OCI-LY7 (cell line): ENCODE results near the gene NUDT7. TPM values are rescaled to one million over a fixed set of nuclear protein-coding genes. Genes with fewer than 3 reads are reported as not detected.

Experiments used
- Bru-seq: library from RNA; stranded (reverse); fragments of 400-500 nt; gene quantifications from one replicate; lab custom pipeline; 2021; lab: Mats Ljungman, UMichigan
- BruChase-seq, 2 experiments: library from RNA; stranded (reverse); fragments of 400-500 nt; gene quantifications; one replicate each; lab custom pipeline; 2021; lab: Mats Ljungman, UMichigan
- BruUV-seq: library from RNA; stranded (reverse); fragments of 400-500 nt; replicated peaks from 2 replicates; lab custom pipeline; 2021; lab: Mats Ljungman, UMichigan
- CTCF ChIA-PET: fragments of 300-600 bp; sonication (Branson Sonifier 250); formaldehyde crosslinking; loops from one replicate; lab custom pipeline; 2022; ENCODE audit warnings: antibody characterized with exemption; ENCODE audit not compliant: unreplicated experiment; lab: Charles Lee
- POLR2A ChIA-PET: fragments of 300-600 bp; sonication (Branson Sonifier 250); formaldehyde crosslinking; loops from one replicate; lab custom pipeline; 2022; ENCODE audit warnings: antibody characterized with exemption; lab: Charles Lee
- DNase-seq: peaks from one replicate; pipeline ENCODE4 v3.0.0-alpha.2; 2015; ENCODE audit warnings: low spot score
- H2AFZ ChIP-seq: fragments of 200-600 bp; sonication (generic), shearing (Covaris generic); 2 replicates; pipeline ENCODE4 v1.6.1; 2014; ENCODE audit warnings: mild to moderate bottlenecking, antibody characterized with exemption, low read length, moderate library complexity
- H3K27ac ChIP-seq: fragments of 200-600 bp; sonication (generic); 2 replicates; pipeline ENCODE4 v1.5.1; 2014; ENCODE audit warnings: mixed run types, low read depth, mild to moderate bottlenecking, moderate library complexity, low read length, inconsistent platforms; ENCODE audit not compliant: poor library complexity, severe bottlenecking
- H3K36me3 ChIP-seq: fragments of 200-600 bp; sonication (generic); 2 replicates; pipeline ENCODE4 v1.6.1; 2014; ENCODE audit warnings: mild to moderate bottlenecking, antibody characterized with exemption, low read length, moderate library complexity, mixed read lengths; ENCODE audit not compliant: insufficient read depth
- H3K4me1 ChIP-seq: fragments of 200-600 bp; sonication (generic); 2 replicates; pipeline ENCODE4 v1.5.1; 2014; ENCODE audit warnings: mild to moderate bottlenecking, low read length; ENCODE audit not compliant: insufficient read depth, poor library complexity, severe bottlenecking
- H3K4me2 ChIP-seq: fragments of 200-600 bp; sonication (generic); 2 replicates; pipeline ENCODE4 v1.6.1; 2014; ENCODE audit warnings: mild to moderate bottlenecking, low read length
- H3K4me3 ChIP-seq: fragments of 200-600 bp; sonication (generic); 2 replicates; pipeline ENCODE4 v1.5.1; 2014; ENCODE audit warnings: mild to moderate bottlenecking, low read depth, low read length; ENCODE audit not compliant: poor library complexity, severe bottlenecking
- H3K79me2 ChIP-seq: fragments of 200-600 bp; sonication (generic); 2 replicates; pipeline ENCODE4 v1.6.1; 2016; ENCODE audit warnings: low read depth, mild to moderate bottlenecking, low read length, moderate library complexity, mixed read lengths; ENCODE audit not compliant: insufficient read depth
- H3K9me2 ChIP-seq: fragments of 200-600 bp; sonication (generic); 2 replicates; pipeline ENCODE4 v1.6.1; 2016; ENCODE audit warnings: mild to moderate bottlenecking, low read length, mixed read lengths; ENCODE audit not compliant: insufficient read depth
- H3K9me3 ChIP-seq: fragments of 200-600 bp; sonication (generic); 2 replicates; pipeline ENCODE4 v1.6.1; 2014; ENCODE audit warnings: mild to moderate bottlenecking, mixed run types, low read length, mixed read lengths
- H4K20me1 ChIP-seq: fragments of 200-600 bp; sonication (generic); 2 replicates; pipeline ENCODE4 v1.6.1; 2014; ENCODE audit warnings: mild to moderate bottlenecking, antibody characterized with exemption, low read length, moderate library complexity, mixed read lengths; ENCODE audit not compliant: insufficient read depth
- CTCF ChIP-seq: fragments of 200-600 bp; sonication (generic); conservative IDR thresholded peaks from 2 replicates; pipeline ENCODE4 v1.5.1; 2014; ENCODE audit warnings: mild to moderate bottlenecking, antibody characterized with exemption, low read length, moderate library complexity, mixed read lengths
- EZH2phosphoT487 ChIP-seq: fragments of 200-600 bp; sonication (generic); IDR thresholded peaks from 2 replicates; pipeline ENCODE4 v1.6.1; 2018; ENCODE audit warnings: low read depth, borderline replicate concordance, mild to moderate bottlenecking, mixed run types, antibody characterized with exemption, low read length, moderate library complexity, mixed read lengths
- intact Hi-C: fragments of 100-400 bp; cut with micrococcal nuclease; formaldehyde crosslinking; loops from one replicate; pipeline ENCODE4 v1.10.0; 2022; ENCODE audit not compliant: unreplicated experiment
- long read RNA-seq: library from polyadenylated mRNA; stranded (forward); transcript quantifications from one replicate; pipeline ENCODE4 v2.0.0, GENCODE V29; 2022
- total RNA-seq, 2 experiments: library from RNA; depleted of rRNA in 1 of 2; stranded (reverse); fragments of >200 nt in 1 of 2; shearing (Covaris generic) in 1 of 2; gene quantifications; 2 replicates each; pipeline ENCODE4 v1.2.3, GENCODE V29; 2014 to 2022

NUDT7 gene
- total RNA-seq (2014; rRNA removed; shearing (Covaris generic)) (4.4 and 9.1 TPM in 2 replicates), total RNA-seq (2022) (22.1 and 28.5 TPM in 2 replicates), Bru-seq, nascent RNA (percentile 52 among the genes with signal in this experiment), BruChase-seq, experiment 1, labeled RNA remaining after a 6-hour chase (percentile 47 among the genes with signal in this experiment), BruChase-seq, experiment 2, labeled RNA remaining after a 2-hour chase (percentile 47 among the genes with signal in this experiment)
- long read RNA-seq, transcript NUDT7-201 (4 exons, 1,096 nt), result major isoform, 7 of 24 reads
- long read RNA-seq, transcript NUDT7-202 (3 exons, 930 nt), result minor isoform, 6 of 24 reads
- long read RNA-seq, partial matches to known transcripts, result 0 of 24 reads
- long read RNA-seq, other reads (novel, unspliced or antisense), result 6 of 24 reads

GRCh38 chr16:77722309-77723107 lies at the start of gene NUDT7:
Gene NUDT7 (plus strand): TSS chr16:77722514. CDS start chr16:77722583, 69 bp downstream.
- intact Hi-C loops, result loop anchor here (1.0 to 10.0 kb wide), 3 partner anchors 42 to 528 kb away; partner anchors contain the start of genes MON1B, SYCE1L and WWOX
- peak within 1 kb of the TSS; percentile 82 for H3K4me3 ChIP-seq
- H3K4me2 ChIP-seq, result peak within 1 kb of the TSS; percentile 94
- peak; percentile 96 for DNase-seq
- H3K9me2 ChIP-seq, result no peaks in the 10 kb centered on the region
- peak within 1 kb of the TSS; percentile 44 for H3K27ac ChIP-seq
- peak within 1 kb of the TSS; percentile 96 for H2AFZ ChIP-seq
- no TSS peak for BruUV-seq
- no peaks in the 10 kb centered on the region for H3K36me3 ChIP-seq
- POLR2A ChIA-PET, result interaction anchor here (0.6 to 1.1 kb wide), 15 partner anchors 9 to 1637 kb away, joined by 3 to 11 read pairs (median 4); no protein-coding TSS in a partner anchor
- no peaks in the 10 kb centered on the region for H3K79me2 ChIP-seq
- H3K4me1 ChIP-seq, result peaks cover 17% of the 10 kb centered on the region
- H3K9me3 ChIP-seq, result no peaks in the 10 kb centered on the region
- peak; percentile 67 for TF ChIP-seq CTCF
- TF ChIP-seq EZH2phosphoT487, result no peak
- CTCF ChIA-PET, result interaction anchor here (0.6 kb wide), 2 partner anchors 23 to 338 kb away, joined by 3 to 5 read pairs; no protein-coding TSS in a partner anchor
- no peaks in the 10 kb centered on the region for H4K20me1 ChIP-seq

- peaks cover 5% of the 10 kb centered on the region for H3K4me1 ChIP-seq
- POLR2A ChIA-PET, result interaction anchor here (0.6 to 0.8 kb wide), 2 partner anchors 57 to 82 kb away, joined by 4 to 5 read pairs; no protein-coding TSS in a partner anchor
Observed at GRCh38 chr16:77674888-77675287, 47.4 kb upstream of the NUDT7 start.

More at GRCh38 chr16:77674888-77675287, 47.4 kb upstream of the NUDT7 start:
- intact Hi-C loops, result loop anchor here (1.0 to 10.0 kb wide), 3 partner anchors 108 to 330 kb away; no protein-coding TSS in a partner anchor
- no peaks in the 10 kb centered on the region for H3K36me3 ChIP-seq
- no peaks in the 10 kb centered on the region for H3K9me2 ChIP-seq
- BruUV-seq, result no TSS peak
- H2AFZ ChIP-seq, result no peak overlapping the region
- no peaks in the 10 kb centered on the region for H4K20me1 ChIP-seq
- no peaks in the 10 kb centered on the region for H3K9me3 ChIP-seq
- no peaks in the 10 kb centered on the region for H3K79me2 ChIP-seq
- CTCF ChIA-PET, result interaction anchor here (0.8 to 1.6 kb wide), 2 partner anchors 198 to 328 kb away, joined by 3 to 4 read pairs; no protein-coding TSS in a partner anchor
- DNase-seq, result no peak
- TF ChIP-seq CTCF (no peak), EZH2phosphoT487 (no peak)
- no peak overlapping the region for H3K4me2 ChIP-seq
- no peak overlapping the region for H3K27ac ChIP-seq
- no peak overlapping the region for H3K4me3 ChIP-seq
